NCI-H1048 (cell line): Measurements from ENCODE around the gene KIRREL3.

Experiments
- DNase-seq: peaks from one replicate; lab custom pipeline; 2025; lab: John Stamatoyannopoulos, UW

The KIRREL3 gene

GRCh38 chr11:126790550-126791081 is 210.0 kb downstream of the KIRREL3 start:
- DNase-seq: no peak

- DNase-seq: no peak
Measured at GRCh38 chr11:126782810-126783209, 217.8 kb downstream of the KIRREL3 start.

- no peak for DNase-seq
Measured at GRCh38 chr11:126781942-126782341, 218.6 kb downstream of the KIRREL3 start.

- DNase-seq: no peak
Measured at GRCh38 chr11:126776119-126776518, 224.5 kb downstream of the KIRREL3 start.

GRCh38 chr11:126772267-126772666 is 228.3 kb downstream of the KIRREL3 start:
- no peak for DNase-seq

- DNase-seq: no peak
Measured at GRCh38 chr11:126768702-126769101, 231.9 kb downstream of the KIRREL3 start.

- DNase-seq: no peak
Measured at GRCh38 chr11:126766440-126766839, 234.1 kb downstream of the KIRREL3 start.

GRCh38 chr11:126765196-126765595 is 235.4 kb downstream of the KIRREL3 start:
- no peak for DNase-seq

GRCh38 chr11:126764231-126764630 is 236.3 kb downstream of the KIRREL3 start:
- no peak for DNase-seq

- DNase-seq: no peak
Measured at GRCh38 chr11:126756855-126757254, 243.7 kb downstream of the KIRREL3 start.

GRCh38 chr11:126756421-126756820 is 244.1 kb downstream of the KIRREL3 start:
- DNase-seq: no peak

GRCh38 chr11:126755526-126755925 is 245.0 kb downstream of the KIRREL3 start:
- no peak for DNase-seq

- DNase-seq: no peak
Measured at GRCh38 chr11:126754591-126755426, 245.8 kb downstream of the KIRREL3 start.

GRCh38 chr11:126753990-126754389 is 246.6 kb downstream of the KIRREL3 start:
- no peak for DNase-seq

GRCh38 chr11:126751242-126751641 is 249.3 kb downstream of the KIRREL3 start:
- no peak for DNase-seq

GRCh38 chr11:126748793-126749192 is 251.8 kb downstream of the KIRREL3 start:
- no peak for DNase-seq

GRCh38 chr11:126748100-126748791 is 252.3 kb downstream of the KIRREL3 start:
- no peak for DNase-seq

- DNase-seq: no peak
Measured at GRCh38 chr11:126747315-126747714, 253.3 kb downstream of the KIRREL3 start.

- DNase-seq: no peak
Measured at GRCh38 chr11:126746443-126746842, 254.1 kb downstream of the KIRREL3 start.

GRCh38 chr11:126744699-126745098 is 255.9 kb downstream of the KIRREL3 start:
- DNase-seq: no peak

GRCh38 chr11:126743628-126744027 is 256.9 kb downstream of the KIRREL3 start:
- no peak for DNase-seq

- no peak for DNase-seq
Measured at GRCh38 chr11:126742582-126742981, 258.0 kb downstream of the KIRREL3 start.

- DNase-seq: no peak
Measured at GRCh38 chr11:126740846-126741245, 259.7 kb downstream of the KIRREL3 start.
